Stimulated activated CD4-positive, alpha-beta T cell treated with anti-CD3 and anti-CD28 coated beads, Interleukin-2, amount 100 ng/mL, for 4 hours (primary cell): ENCODE data around the gene ZNF609.
A peak's percentile ranks its signal among the peaks of the same experiment; 100 is the strongest.
"Not testable (repeated sequence)": the region's sequence is repeated elsewhere in the genome, so short reads cannot be mapped to it uniquely, and the experiment has no call there.

Experiments
- DNase-seq: peaks from one replicate; pipeline ENCODE4 v3.0.0-alpha.2; 2020; ENCODE audit warnings: low read depth

The ZNF609 gene

DNA sequence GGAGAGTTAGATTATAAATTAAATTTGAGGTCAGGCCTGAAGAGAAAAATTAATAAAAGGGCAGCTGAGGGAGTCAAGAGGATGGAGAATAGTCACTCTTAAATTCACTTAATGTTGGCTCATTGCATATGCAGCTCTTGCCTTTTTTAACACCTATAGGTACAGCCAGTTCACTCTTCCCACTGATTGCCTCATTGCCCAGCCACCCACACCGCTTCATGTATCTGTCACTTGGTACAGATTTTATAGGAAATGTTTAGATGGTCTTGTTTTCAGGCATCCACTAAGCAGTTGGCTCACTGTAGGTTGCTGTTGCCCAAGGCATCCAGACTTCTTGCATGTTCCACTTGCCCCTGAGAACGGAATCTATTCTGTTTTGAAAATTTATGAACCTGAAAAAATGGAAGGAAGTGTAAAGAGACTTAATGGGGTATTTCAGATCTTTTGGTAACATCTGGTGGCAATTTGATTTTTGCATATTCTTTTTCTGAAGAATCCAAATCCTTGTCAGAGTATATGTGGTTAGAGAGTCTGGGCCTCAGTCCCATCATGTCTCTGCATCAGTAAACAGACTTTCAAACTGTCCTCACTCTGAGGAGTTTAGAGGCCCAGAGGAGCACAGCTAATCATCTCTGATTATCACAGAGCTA is 163.1 kb downstream of the ZNF609 start:
- peak; percentile 24 for DNase-seq

DNA sequence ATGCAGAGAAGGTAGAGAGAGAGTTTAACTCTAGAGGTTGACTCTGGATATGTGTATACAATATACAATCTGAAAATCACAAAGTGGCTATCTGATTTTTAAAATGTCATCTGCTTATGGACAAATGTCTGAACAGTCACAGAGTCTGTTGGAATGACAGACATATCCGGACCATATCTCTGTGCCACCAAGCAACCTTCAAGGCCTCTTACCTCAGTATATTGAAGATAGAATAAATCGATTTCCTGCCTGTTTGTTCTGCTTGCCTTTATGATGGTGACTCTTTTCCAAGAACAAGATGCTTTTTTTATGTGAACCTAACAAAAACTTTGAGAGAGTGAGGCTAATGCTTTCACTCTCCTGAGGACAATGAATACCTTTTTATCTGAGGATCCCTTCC is 163.9 kb downstream of the ZNF609 start:
- DNase-seq, result no peak

DNA sequence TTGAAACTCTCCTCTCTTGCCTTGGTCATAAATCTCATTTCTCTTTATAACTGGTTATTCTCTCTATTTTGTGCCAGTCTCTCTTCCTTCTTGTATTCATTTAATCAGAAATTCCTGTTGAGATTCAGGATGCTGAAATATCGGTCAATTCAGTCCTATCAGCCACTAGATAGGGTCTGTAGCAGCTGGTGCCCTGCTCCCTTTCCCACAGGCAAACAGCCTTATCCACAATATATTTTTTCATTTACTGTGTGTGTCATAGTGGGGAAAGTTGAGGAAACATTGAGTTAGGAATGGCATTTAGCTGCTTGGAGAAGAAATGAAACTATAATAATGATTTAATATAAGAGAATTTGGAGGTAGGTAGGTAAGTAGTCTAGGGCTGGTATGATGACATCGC is 168.7 kb downstream of the ZNF609 start:
- no peak for DNase-seq

DNA sequence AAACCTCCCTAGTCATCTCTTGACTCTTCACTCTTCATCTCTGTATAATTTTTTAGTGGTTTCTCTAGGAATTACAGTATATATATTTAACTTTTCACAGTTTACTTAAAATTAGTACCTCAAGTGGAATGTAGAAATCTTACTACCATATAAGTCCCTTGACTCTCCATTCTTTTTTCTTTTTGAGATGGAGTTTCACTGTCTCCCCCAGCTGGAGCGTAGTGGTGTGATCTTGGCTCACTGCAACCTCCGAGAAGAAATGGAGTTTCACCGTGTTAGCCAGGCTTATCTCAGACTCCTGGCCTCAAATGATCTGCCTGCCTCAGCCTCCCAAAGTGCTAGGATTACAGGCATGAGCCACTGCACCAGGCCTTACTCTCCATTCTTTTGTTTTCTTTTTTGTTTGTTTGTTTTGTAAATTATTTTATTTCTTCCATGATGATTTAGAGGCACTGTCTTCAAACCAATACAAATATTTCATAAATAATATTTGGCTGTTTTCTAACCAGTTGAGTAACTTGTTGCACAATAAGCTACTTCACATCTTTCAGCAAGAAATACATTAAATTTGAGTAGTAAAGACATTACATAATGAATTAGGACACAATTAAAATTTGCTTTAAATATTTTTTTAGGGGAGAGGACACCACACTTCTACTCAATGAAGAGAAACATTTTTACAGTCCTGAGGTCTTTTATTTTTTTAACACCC is 170.2 kb downstream of the ZNF609 start:
- no peak for DNase-seq

DNA sequence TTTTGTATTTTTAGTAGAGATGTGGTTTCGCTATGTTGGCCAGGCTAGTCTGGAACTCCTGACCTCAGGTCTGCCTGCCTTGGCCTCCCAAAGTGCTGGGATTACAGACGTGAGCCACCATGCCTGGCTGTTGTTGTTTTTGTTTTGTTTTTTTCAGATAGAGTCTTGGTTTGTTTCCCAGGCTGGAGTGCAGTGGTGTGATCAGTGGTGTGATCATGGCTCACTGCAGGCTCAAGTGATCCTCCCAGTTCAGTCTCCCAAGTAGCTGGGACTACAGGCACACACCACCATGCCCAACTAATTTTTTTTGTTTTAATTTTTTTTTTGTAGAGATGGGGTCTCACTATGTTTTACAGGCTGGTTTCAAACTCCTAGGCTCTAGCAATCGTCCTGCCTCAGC is 172.3 kb downstream of the ZNF609 start:
- not testable (repeated sequence) for DNase-seq

DNA sequence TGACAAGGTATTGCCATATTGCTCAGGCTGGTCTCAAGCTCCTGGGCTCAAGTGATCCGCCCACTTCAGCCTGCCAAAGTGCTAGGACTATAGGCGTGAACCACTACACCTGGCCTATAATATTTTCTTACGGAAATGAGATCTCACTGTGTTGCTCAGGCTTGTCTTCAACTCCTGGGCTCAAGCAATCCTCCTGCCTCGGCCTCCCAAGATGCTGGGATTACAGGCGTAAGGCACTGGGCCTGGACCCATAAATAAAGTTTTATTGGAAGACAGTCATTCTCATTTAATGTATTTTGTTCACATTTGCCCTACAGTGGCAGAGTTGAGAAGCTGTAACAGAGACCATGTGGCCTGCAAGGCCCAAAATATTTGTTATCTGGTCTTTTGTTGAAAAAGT is 173.0 kb downstream of the ZNF609 start:
- no peak for DNase-seq

DNA sequence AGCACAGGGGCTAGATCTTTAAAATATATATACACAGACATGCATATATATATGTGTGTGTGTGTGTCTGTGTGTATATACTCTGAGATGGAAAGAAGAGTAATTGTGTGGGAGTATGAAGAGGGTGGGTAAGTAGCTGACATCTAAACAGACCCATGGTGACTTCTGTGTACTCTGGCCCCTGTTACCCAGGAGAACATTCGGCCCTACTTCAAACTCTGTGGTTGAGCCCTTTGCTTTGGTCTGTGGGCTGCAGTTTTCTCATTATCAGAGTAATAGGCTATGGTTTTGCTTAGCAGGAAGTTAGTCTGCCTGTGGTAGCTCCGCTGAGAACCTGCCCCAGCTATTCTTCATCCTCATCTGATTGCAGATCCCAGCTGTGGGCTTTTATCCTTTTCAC is 173.6 kb downstream of the ZNF609 start:
- DNase-seq, result no peak

DNA sequence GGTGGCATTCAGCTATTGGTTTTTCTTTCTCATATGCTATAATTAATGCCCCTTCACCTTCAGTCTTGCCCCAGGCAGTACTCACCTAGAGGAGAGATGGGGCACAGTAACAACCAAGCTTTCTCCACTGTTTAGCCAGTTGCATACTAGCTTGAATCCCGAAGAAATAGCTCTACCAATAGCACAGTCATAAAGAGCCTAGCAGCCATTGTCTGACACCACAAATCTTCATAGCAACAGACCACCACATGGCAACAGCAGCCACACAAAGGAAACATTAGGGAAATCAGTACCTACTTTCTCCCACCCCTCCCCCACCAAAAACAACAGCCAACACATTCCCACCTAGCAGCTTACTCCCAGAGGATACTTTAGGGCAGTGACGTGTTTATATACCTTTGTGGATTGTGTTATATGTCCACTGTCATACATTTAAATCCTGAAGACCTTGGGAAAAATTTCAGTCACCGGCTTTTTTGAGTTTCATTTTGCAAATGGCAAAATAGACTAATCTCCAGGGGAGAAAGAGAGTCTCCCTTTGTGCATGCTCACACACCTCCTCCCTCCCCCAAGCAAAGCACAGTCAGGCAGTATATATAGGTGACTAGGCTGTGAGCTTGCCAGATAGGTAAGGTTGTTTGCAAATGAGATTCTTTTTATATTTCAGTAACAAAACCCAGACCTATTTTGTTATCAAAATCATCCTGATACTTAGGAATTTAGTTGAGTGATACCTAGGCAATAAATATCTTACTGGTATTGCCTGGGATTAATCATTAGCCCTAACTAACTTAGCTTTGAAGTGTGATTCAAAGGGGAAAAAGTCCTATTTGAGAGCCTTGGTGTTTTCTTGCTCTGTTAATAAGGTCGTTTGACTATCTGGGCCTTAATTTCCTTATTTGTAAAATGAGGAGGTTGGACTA is 174.5 kb downstream of the ZNF609 start:
- DNase-seq, result no peak

DNA sequence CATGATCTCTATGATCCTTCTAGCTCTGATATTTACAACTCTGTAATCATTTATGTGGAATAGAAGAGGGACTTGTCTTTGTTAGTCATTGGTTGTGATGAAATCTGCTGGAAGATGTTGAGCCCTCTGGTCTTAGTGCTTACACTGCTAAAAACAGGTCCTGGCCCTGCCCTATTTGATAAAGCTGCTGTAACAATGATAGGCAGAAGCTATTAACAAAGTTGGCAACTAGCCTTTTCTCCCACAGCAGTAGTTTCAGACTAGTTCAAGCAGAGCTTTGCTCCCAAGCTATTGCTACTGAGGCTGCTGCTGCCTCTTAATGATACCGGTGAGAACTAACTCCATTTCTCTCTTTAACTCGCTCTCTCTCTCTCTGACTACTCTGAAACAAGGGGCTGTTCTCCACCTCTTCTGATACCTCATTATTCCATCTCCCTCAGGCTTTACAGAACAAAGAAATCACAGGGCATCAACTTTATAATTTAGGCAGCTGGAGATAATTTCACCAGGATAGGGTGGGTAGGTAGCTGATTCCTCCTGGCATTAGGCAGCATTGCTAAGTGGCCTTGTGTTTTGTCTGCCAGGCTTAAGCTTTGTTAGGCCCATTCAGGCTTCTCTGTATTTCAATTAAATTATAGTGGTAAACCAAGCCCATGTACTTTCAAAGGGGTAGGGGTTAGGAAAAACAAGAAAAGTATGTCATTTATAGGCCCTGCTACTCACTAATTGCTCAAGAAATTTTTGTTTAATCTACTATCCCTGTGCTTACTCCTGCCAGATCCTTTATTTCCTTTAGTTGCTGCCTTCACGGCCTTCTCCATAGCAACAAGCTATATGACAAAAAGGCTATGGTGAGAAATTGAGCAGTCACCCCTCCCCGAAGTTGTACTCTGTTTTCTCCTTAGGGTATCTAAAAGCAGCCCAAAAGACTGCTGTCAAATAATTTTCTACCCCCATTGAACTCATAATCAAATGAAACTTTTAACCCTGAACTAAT is 175.4 kb downstream of the ZNF609 start:
- no peak for DNase-seq

DNA sequence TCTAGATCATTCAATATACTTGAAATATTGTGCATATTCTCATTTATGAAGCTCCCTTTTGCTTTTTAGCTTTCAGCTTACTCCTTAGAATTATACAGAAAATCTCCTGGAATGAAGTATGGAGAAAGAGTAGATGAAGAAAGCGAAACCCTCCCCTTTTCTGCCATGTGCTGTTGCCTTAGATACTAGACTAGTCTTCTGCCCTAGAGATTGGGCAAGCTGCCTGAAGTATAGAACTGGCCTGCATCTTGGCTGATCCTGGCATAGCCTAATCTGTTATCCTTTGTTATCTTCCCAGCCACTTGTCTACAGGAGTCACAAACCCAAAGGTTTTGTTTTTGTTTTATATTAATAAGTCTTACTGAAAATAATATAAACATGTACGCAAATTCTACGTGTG is 176.2 kb downstream of the ZNF609 start:
- DNase-seq, result no peak

DNA sequence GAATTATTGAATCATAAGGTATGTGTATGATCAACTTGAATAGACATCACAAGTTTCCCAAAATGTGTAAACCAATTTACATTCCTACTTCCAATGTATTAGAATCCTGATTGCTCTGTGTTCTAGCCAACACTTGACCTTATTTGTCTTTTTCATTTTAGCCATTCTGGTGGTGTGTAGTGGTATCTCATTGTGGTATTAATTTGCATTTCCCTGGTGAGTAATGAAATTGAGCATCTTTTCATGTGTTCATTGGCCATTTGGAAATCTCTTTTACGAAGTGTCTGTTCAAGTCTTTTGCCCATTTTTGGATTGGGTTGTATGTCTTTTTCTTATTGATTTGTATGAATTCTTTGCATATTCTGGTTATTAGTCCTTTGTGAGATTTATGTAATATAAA is 177.0 kb downstream of the ZNF609 start:
- DNase-seq, result no peak

DNA sequence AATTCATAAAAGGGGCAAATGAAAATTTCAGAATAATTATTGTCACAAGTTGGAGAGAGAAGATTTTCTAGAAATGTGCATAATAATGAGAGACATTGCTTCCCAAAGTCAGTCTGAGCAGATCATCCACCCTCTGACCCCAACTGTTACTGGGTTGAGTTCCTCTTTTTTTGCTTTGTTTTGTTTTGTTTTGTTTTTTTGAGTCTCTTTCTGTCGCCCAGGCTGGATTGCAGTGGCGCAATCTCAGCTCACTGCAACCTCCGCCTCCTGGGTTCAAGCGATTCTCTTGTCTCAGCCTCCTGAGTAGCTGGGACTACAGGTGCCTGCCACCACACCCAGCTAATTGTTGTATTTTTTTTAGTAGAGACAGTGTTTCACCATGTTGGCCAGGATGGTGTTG is 179.4 kb downstream of the ZNF609 start:
- not testable (repeated sequence) for DNase-seq

DNA sequence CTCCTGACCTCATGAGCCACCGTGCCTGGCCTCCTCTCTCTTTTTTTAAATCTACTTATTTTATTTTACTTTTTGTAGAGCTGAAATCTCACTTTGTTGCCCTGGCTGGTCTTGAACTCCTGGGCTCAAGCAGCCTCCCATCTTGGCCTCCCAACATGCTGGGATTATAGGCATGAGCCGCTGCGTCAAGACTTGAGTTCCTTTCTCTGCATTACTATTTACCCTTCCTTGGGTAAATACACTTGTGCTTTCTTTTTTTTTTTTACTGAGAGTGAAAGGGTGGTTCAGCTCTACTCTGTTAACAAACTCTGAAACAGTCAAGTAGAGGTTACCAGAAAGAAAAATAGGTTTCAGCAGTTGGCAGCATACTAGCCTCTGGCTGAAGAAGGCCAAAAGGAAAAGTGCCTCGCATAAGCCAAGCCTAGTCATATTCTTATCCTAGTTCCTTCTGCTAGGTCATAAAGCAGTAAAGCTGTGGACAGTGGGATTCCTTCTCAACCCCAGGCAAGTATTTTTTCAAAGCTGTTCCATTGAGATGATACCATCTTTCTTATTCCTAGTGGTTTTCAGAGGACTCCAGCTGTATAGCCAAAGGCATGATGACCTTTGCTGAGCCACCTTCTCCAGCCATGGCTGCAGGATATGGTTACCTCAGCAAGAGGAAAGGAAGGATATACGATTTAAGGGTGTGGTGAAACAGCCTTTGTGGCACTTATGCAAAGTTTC is 179.9 kb downstream of the ZNF609 start:
- no peak for DNase-seq

DNA sequence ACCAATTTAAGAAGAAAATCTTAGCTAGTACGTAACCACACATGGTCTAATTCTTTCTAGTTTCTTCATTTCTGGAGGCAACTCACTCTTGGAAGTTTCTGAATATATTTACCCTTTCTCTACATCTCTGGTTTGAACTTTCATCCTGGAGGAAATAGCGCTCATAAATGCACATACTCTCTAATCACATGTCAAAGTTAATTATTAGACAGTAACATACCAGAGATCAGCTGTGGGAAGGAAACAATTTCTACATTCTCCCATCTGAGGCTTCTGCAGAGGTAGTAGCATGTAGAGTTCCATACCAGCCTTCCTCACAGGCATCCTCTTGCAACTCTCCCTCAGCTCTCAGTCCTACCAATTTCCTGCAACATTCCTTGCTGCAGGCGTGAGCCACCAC is 182.5 kb downstream of the ZNF609 start:
- DNase-seq, result no peak

DNA sequence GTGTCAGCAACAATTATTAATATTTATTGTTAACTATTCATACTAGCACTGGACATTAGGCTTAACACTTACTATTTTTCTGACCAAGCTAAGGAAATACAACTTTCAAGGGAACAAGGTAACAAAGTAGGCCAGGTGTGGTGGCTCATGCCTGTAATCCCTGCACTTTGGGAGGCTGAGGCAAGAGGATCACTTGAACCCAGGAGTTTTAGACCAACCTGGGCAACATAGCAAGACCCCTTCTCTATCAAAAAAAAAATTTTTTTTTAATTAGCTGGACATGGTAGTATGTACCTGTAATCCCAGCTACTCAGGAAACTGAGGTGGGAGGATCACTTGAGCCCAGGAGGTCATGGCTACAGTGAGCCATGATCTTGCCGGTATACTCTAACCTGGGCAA is 183.3 kb downstream of the ZNF609 start:
- no peak for DNase-seq

DNA sequence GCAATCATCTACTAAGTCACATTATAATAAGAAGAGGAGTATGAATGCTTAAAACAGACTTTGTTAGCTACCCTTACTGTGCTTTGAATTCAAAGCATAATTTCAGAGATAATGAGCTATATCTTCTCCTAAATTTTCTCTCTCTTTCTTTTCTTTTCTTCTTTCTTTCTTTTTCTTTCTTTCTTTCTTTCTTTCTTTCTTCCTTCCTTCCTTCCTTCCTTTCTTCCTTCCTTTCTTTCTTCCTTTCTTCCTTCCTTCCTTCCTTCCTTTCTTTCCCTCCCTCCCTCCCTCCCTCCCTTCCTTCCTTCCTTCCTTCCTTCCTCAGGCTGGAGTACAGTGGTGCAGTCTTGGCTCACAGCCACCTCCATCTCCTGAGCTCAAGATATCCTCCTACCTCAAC is 184.4 kb downstream of the ZNF609 start:
- DNase-seq, result not testable (repeated sequence)

DNA sequence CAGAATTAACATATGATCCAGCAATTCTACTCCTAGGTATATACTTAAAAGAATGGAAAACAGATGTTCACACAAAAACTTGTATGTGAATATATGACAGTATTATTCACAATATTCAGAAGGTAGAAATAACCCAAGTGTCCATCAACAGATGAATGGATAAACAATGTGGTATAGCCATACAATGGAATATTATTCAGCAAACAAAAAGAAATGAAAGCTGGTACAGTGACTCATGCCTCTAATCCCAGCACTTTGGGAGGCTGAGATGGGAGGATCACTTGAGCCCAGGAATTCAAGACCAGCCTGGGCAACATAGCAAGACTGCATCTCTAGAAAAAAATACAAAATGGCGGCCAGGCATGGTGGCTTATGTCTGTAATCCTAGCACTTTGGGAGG is 185.6 kb downstream of the ZNF609 start:
- no peak for DNase-seq

DNA sequence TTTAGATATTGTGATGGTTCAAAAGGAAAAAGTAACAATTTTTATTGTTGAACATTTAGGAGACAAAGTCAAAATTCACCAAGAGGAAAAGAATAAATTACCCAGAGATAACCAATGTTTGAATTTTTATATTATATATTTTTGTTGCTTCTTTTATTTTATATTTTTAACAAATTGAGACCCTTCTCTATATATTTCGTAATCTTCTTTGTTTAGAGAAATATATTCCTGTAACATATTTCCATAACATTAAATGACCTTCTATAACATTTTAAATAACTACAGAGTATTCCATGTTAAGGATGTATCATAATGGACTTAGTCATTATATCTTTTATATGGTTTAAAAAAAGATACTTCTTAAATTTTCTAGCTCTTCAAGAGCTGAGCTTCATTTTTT is 187.0 kb downstream of the ZNF609 start:
- DNase-seq, result no peak

DNA sequence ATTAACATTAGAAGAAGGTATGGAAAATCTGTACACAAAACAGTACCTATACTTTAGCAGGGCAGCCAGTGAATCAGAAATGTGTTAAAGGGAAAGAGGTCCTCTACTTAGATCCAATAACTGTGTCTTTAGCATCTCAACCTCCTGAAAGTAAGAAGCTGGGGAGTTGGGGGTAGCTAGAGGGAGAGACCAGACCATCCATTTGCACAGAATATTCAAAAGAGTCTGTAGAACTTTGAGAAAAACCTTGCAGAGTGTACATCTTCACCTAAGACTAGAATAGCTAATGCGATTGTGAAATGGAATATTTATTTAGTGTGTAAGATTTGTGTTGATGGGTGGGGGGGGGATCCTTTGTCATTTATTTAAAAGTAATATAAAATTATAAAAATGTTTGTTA is 190.2 kb downstream of the ZNF609 start:
- no peak for DNase-seq

DNA sequence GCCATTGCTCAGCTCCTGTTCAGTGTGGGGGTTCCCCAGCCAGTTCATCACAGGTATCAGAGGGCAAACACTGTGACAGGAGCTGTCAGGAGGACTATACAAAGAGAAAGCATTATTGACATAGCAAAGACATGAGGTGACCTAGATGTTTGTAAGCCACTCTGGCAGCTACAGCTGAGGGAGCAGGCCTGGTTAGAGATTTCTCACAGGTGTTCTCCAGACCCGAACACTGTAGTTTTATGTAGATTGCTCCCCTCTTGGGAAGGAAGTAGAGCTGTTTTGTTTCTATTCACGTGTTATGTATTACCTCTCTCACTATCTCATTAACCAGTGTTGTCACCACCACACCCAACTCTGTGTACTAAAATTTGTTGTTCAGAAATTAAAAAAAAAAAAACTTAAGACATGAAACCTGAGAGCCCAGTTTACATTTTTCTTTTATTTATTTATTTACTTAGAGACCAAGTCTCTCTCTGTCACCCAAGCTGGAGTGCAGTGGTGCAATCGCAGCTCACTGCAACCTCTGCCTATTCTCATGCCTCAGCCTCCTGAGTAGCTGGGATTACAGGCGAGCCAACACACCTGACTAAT is 191.3 kb downstream of the ZNF609 start:
- peak; percentile 41 for DNase-seq

DNA sequence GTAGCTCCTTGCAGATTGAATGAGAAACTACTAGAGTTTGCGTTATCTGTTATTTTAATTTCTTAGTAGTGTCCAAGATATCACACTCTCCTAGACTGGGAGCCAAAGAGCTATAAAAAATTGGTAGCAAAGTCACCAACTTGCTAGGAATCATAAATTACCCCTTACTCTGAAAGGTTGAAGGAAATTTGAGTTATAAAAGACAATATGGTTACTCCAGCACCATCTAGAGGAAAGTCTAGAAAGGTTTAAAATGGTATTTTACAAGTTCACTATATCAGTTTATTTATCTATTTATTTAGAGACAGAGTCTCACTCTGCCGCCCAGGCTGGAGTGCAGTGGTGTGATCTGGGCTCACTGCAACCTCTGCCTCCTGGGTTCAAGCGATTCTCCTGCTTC is 193.4 kb downstream of the ZNF609 start:
- DNase-seq, result no peak
